Superior temporal gyrus (tissue), 1 donor: ENCODE measurements around the gene CDH23.

Source experiments
- DNase-seq: peaks from one replicate; pipeline ENCODE4 v3.0.0-alpha.2; 2016; ENCODE audit errors: extremely low spot score

Gene CDH23

GRCh38 chr10:71423250-71423649, 26.5 kb downstream of the CDH23 start:
- no peak for DNase-seq

GRCh38 chr10:71423901-71424300, 27.2 kb downstream of the CDH23 start:
- DNase-seq = no peak

GRCh38 chr10:71424496-71425194, 27.9 kb downstream of the CDH23 start:
- no peak for DNase-seq

GRCh38 chr10:71426058-71426605, 29.4 kb downstream of the CDH23 start:
- DNase-seq = no peak

GRCh38 chr10:71427246-71427645, 30.5 kb downstream of the CDH23 start:
- DNase-seq = no peak

GRCh38 chr10:71429304-71429703, 32.6 kb downstream of the CDH23 start:
- DNase-seq = no peak

- no peak for DNase-seq
These were observed 33.2 kb downstream of the CDH23 start for GRCh38 chr10:71429929-71430328.

- DNase-seq = no peak
These were observed 34.8 kb downstream of the CDH23 start for GRCh38 chr10:71431239-71432100.

- DNase-seq = no peak
These were observed 35.6 kb downstream of the CDH23 start for GRCh38 chr10:71432101-71432905.

GRCh38 chr10:71432956-71433767, 36.4 kb downstream of the CDH23 start:
- DNase-seq = no peak

- no peak for DNase-seq
These were observed 37.3 kb downstream of the CDH23 start for GRCh38 chr10:71433768-71434744.

- DNase-seq = no peak
These were observed 38.2 kb downstream of the CDH23 start for GRCh38 chr10:71434760-71435394.

- DNase-seq = no peak
These were observed 39.0 kb downstream of the CDH23 start for GRCh38 chr10:71435571-71436267.

- DNase-seq = no peak
These were observed 39.8 kb downstream of the CDH23 start for GRCh38 chr10:71436268-71437125.

GRCh38 chr10:71437537-71438092, 40.9 kb downstream of the CDH23 start:
- no peak for DNase-seq

GRCh38 chr10:71438761-71439160, 42.0 kb downstream of the CDH23 start:
- no peak for DNase-seq

GRCh38 chr10:71439670-71440425, 43.1 kb downstream of the CDH23 start:
- no peak for DNase-seq
